G401 (cell line): Measurements from ENCODE around the gene NAGS. TPM values are rescaled to one million over a fixed set of nuclear protein-coding genes. Genes with fewer than 3 reads are reported as not detected.
"Not testable (repeated sequence)": the region's sequence is repeated elsewhere in the genome, so short reads cannot be mapped to it uniquely, and the experiment has no call there.

Source experiments
- DNase-seq: peaks from one replicate; pipeline ENCODE4 v3.0.0-alpha.2; 2015; ENCODE audit warnings: low spot score
- in situ Hi-C: cut with HindIII; loops from 2 replicates; pipeline ENCODE4 v1.10.0; 2016; ENCODE audit warnings: low sequenced_read_pairs, mixed read lengths
- total RNA-seq: library from RNA; depleted of rRNA; stranded (reverse); fragments of >200 nt; shearing (Covaris generic); gene quantifications from 2 replicates; pipeline ENCODE4 v1.2.3, GENCODE V29; 2014; rRNA removed

NAGS gene, protein sequence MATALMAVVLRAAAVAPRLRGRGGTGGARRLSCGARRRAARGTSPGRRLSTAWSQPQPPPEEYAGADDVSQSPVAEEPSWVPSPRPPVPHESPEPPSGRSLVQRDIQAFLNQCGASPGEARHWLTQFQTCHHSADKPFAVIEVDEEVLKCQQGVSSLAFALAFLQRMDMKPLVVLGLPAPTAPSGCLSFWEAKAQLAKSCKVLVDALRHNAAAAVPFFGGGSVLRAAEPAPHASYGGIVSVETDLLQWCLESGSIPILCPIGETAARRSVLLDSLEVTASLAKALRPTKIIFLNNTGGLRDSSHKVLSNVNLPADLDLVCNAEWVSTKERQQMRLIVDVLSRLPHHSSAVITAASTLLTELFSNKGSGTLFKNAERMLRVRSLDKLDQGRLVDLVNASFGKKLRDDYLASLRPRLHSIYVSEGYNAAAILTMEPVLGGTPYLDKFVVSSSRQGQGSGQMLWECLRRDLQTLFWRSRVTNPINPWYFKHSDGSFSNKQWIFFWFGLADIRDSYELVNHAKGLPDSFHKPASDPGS
- total RNA-seq, result 2.5 and 4.7 TPM in 2 replicates

DNA sequence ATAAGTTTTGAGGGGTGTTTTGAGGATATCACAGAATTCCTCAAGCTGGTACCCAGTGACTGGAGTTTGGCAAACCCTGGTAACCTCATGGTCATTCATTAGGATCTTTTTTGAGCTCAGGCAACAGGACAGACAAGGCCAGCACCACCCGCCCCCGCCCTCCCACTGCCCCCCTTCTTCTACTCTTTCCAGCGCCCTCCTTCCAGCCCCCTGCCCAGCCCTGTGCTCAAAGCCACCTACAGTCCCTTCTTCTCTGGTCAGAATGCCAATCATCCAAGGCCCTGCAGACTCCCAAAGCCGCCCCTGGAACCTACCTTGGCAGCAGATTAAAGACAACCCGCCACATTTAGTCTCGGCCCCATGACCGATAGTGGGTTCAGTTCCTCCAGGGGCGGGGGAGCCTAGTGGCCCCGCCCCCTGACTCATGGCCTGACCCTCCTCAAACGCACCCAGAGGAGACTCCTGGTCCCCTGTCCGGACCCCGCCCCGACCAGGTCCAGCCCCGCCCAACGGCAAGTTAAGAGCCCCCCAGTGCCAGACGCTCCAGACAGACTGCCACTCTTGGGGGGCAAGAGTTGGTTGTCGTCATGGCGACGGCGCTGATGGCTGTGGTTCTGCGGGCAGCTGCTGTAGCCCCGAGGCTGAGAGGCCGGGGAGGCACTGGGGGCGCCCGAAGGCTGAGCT lies at the start of gene NAGS:
Gene NAGS, plus strand, starts transcription at position 546 of the 684 bp plus-strand sequence. Its CDS starts 42 bp downstream, at position 588.
- in situ Hi-C loops, result no loop called here
- DNase-seq, result no peak

DNA sequence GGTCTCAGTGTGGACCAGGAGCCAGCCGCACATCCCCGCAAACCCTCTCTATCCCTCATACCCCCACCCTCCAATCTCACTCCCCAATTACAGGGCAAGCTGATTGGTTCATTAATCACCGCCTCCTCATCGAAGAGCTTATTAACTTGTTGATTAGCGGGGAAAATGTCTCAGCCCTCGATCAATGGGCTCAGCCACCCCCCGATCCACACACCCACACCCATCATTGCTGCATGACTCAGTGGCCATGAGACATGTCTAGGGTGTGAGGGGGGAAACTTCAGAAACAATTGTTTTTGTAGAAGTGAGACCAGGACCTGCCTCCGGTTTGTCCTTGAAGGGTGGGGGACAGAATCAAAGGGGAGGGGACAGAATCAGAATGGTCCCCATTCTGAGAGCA lies 48.2 kb upstream of the NAGS start:
- in situ Hi-C loops, result no loop called here
- no peak for DNase-seq

DNA sequence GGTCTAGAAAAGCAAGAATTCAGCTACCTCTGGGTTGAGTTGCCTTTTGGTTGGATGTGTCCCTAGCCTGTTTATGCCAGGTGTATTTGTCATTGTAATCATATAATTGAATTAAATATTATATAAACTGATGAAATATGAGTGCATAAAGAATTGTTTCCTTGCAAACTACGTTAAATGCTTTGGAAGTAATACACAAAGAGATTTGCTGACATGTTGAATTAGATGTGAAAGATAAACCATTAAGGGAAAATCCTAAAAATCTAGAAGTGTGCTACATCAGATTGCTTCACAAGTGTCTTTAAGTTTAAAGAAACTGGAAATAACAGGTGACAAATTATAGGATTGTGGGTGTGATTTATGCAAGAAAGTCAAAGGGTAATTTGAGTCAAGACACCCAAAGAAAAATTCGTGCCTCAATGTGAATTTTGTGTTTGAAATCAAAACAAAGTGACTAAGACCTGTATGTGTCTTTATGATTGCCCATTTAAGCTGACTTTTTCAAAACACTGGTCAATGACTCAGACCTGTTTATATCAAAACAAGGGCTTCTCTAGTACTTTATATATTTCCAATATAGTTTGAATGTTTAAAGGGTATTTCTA lies 45.6 kb upstream of the NAGS start:
- DNase-seq, result no peak
- in situ Hi-C loops, result no loop called here

DNA sequence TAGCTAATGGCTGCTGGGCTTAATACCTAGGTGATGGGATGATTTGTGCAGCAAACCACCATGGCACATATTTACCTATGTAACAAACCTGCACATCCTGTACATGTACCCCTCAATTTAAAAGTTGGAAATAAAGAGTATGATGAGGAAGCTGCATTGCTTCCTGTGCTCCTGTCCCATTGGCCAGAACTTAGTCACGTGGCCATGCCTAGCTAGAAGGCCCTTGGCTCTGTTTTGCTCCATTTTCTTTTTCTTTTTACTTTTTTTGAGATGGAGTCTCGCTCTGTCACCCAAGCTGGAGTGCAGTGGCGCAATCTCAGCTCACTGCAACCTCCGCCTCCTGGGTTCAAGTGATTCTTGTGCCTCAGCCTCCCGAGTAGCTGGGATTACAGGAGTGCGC lies 43.1 kb upstream of the NAGS start:
- in situ Hi-C loops, DNase-seq: not testable (repeated sequence)

DNA sequence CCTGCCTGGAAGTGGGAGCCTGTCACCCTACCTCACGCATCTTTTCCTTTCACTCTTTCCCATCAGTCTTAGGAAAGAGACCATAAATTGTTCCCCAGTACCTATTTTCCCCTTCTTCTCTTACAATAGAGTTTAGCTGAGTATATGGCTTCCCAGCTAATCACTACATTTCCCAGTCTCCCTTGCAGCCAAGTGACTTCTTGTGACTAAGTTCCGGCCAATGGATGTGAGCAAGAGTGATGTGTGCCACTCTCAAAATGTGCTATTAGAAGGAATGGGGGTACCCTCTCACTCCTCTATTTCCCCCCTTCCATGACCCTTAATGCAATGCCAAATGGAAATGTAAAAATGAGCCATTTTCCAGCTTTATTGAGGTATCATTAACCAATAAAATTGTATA lies 42.5 kb upstream of the NAGS start:
- in situ Hi-C loops, result no loop called here
- DNase-seq, result no peak

DNA sequence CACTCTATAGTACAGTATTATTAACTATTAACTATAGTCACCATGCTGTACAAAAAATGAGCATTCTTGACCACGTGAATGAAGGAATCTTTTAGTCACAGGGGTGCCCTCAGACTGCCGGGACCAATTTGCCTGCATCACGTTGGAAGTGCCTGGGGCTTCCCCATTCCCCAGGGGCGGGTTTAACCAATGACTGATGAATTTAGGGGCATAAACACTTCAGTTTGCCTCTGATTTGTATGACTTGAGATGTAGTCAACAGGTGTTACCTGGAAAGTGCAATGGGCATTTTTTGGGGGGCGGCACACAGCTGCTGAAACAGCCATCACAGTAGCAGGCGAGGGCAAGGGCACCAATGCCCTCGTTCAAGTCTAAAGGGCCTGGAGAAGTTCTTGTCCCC lies 41.9 kb upstream of the NAGS start:
- in situ Hi-C loops, result no loop called here
- no peak for DNase-seq

DNA sequence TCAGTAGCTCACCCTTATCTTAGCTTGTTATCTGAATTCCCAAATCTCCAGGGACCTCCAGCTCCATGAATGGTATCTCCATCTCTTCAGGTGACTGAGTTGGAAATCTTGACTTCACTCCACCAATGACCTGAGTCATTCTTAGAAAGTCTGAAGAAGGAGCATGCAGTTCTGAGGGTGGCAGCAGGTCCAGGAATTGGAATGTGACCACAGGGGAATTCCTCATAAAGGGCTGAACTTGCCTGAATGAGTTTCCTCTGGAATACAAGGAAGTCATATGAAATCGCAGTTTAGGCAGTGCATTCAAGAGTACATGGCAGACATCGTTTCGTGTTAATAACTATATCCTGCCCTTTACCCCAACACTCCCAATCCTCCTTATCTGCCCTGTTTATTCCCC lies 38.1 kb upstream of the NAGS start:
- in situ Hi-C loops, result no loop called here
- no peak for DNase-seq

DNA sequence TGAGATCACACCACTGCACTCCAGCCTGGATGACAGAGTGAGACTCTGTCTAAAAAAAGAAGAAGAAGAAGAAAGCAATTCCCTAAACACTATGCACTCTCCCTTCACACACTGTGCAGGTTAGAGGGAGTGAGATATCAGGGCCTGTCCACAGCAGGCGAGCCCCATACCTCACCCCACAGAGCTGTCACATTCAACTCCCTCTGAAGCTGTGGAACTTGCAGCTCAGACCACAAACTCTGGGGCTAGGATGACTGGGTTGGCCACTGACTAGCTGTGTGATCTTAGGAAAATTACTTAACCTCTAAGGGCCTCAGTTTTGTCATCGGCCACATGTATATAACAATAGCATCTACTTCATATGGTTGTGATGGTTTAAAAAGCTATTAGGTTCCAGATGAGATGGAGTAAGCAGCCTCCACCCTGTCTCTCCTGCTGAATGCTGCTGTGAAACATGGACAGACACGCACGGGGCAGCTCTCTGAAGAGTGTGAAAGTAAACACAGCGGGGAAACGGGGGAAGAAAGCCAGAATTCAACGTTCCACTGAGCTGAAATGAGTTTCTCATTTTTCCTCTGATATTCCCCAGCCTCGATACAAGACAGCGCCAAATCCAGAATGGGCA lies 37.1 kb upstream of the NAGS start:
- in situ Hi-C loops, result no loop called here
- DNase-seq, result no peak

DNA sequence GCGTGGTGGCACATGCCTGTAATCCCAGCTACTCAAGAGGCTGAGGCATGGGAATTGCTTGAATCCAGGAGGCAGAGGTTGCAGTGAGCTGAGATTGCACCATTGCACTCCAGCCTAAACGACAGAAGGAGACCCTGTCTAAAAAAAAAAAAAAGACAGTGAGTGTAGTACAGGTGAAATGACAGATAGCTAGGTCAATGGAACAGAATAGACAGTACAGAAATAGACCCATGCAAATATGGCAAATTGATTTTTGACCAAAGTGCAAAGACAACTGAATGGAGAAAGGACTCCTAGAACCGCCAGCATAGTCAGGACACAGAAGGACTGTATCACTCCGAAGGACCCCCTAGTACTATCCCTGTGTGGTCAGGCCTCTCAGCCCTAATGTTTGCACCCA lies 34.1 kb upstream of the NAGS start:
- DNase-seq, result no peak
- in situ Hi-C loops, result no loop called here

DNA sequence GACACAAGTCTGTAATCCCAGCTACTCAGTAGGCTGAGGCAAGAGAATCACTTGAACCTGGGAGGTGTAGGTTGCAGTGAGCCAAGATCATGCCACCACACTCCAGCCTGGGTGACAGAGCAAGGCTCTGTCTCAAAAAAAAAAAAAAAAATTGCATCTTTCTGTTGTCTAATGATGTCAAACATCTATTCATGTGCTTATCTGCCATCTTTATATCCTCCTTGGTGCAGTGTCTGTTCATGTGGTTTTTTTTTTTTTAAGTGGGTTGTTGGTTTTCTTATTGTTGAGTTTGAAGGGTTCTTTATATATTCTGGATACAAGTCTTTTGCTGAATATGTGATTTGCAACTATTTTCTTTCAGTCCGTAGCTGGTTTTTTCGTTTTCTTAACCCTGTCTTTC lies 33.0 kb upstream of the NAGS start:
- DNase-seq, in situ Hi-C loops: not testable (repeated sequence)

DNA sequence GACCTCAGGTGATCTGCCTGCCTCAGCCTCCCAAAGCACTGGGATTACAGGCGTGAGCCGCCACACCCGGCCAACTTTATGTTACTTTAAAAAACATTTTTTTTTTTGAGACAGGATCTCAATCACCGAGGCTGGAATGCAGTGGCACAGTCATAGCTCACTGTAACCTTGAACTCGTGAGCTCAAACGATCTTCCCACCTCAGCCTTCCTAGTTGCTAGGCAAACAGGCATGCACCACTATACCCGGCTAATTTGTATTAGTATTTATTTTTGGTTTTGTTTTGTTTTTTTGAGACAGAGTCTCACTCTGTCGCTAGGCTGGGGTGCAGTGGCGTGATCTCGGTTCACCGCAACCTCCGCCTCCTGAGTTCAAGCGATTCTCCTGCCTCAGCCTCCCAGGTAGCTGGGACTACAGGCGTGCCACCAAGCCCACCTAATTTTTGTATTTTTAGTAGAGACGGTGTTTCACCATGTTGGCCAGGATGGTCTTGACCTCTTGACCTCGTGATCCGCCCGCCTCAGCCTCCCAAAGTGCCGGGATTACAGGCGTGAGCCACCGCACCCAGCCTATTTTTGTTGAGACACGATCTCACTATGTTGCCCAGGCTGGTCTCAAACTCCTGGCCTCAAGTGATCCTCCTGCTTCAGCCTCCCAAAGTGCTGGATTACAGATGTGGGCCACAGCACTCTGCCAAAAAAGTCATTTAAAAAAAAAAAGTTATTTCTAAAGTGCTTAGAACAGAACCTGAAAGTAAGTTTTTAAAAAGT lies 31.8 kb upstream of the NAGS start:
- in situ Hi-C loops, result not testable (repeated sequence)

DNA sequence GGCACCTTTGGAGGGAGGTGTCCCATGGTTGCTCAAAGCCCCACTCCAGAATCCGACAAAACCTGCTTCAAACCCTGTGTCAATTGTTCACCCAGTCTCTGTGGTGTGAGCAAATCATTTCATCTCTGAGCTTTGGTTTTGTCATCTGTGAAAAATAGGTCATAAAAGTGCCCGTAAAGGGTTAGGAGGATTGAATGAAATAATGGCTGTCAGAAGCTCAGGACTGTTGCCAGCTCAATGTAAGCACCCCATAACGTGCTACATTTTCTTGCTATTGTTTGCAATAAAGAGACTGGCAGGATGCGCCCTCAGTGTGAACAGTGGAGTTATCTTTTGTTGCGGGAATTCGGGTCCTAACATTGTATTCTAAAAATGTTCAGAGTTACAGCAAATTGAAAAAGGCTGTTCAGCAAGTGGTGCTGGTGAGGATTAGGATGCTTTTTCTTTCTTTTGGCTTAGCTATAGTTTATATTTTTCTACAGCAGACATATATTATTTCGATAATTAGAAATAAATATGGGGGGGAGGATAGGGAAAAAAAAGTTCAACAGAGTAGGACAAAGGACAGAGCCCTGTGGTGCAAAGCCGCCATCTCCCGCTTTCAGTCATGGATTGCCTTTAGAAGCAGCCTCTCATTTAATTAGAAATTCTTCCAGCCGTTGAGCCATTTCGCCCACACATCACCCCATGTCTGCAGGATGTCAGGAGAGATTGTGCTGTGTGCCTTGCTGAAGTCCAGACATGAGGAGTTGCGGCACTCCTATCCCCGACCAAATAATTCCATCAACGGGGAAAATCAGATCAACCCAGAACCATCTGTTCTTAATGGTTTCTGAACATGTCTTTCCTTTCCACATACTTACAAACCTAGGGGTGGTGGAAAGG lies 29.8 kb upstream of the NAGS start:
- in situ Hi-C loops, result no loop called here
- DNase-seq, result no peak

More for the DNA sequence above, 31.8 kb upstream of the NAGS start:
- not testable (repeated sequence) for DNase-seq

DNA sequence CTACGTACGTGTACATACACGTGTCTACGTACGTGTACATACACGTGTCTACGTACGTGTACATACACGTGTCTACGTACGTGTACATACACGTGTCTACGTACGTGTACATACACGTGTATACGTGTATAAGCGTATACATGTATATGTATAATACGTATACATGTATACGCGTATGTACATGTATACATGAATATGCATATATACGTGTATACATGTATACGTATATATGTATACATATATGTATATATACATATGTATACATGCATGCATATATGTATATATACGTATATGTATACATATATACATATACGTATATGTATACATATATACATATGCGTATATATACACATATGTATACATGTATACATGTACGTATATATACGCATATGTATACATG lies 28.5 kb upstream of the NAGS start:
- no peak for DNase-seq
- in situ Hi-C loops, result no loop called here

DNA sequence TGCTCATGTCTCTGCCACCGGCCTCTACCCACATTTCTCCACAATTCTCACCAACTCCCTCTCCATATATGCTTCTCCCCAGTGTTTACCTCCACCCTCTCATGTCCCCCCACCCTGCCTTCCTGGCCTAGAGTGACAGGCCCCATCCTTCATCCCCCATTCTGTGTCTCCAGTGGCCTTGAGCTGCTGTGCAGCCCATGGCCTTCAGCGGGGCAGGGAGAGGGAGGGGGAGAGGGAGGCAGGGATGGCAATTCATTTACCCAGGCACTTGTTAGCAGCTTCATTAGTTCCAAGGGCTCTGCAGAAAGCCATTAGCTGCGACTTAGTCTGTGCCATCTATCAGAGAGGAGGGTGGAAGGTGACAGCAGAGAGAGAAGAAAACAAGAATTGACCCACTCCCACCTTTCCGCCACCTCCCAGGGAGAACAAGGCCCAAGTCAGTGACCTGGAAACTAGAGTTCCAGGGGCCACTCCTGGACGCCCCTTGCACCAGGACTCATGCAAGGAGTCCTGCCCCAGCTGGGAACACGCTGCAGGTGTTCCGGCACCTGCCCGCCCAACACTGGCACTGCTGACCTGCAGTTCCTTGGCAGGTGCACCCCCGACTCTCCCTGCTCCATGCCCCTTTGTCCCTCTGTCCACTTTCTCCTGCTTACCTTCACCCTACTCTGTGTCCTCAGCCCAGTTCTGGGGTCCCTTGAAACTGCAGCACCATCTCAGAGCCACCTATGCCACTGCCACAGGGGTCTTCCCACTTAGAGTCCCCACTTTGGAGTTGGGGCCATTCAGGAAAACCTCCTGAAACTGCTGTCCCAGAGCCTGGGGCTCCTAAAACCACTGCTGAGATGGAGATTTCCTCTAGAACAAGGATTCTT lies 27.2 kb upstream of the NAGS start:
- no peak for DNase-seq
- in situ Hi-C loops, result no loop called here

DNA sequence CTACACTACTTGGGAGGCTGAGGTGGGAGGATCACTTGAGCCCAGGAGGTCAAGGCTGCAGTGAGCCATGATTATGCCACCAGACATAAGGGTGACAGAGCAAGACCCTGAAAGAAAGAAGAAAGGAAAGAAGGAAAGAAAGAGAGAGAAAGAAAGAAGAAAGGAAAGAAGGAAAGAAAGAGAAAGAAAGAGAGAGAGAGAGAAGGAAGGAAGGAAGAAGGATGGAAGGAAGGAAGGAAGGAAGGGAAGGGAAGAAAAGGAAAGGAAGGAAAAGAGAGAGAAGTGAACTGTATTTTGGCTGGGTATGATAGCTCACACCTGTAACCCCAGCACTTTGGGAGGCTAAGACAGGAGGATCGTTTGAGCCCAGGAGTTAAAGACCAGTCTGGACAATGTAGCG lies 26.3 kb upstream of the NAGS start:
- no peak for DNase-seq
- in situ Hi-C loops, result no loop called here

DNA sequence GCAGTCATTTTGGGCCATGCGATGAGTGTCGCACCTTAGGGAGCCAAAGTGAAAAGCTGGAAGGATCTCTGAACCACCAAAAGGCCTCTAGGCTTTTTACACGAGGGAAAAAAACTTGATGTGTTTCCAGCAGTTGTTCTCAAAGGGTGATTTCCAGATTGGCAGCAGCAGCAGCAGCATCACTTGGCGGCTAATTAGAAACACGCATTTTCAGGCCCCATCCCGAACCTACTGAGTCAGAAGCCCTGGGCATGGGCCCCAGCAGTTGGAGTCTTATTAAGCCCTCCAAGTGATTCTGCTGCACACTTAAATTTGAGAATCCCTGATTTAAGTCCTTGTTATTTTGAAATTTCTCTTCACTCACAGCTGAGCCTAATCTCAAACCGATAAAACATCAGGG lies 25.4 kb upstream of the NAGS start:
- in situ Hi-C loops, result no loop called here
- no peak for DNase-seq

DNA sequence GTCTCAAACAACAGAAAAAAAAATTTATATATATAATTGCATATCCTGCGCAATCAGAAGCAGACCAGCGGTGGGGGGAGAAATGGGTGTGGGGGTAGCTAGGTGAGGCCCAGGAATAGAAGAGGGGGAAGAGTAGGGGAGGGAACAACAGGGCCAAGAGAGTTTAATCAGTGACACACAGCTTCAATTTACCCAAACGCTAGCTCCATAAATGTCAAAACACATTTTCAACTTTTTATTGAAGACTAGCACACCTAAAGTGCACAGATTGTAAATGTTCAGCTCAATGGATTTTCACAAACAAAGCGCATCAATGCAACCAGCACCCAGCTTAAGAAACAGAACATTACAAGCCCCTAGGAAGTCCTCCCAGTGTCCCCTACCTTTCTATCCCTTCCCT lies 24.8 kb upstream of the NAGS start:
- no peak for DNase-seq
- in situ Hi-C loops, result no loop called here
